HUES64 (cell line): ENCODE measurements around the gene PIR.
A peak's percentile ranks its signal among the peaks of the same experiment; 100 is the strongest.

ENCODE experiments used
- H3K27ac ChIP-seq: 2 replicates; pipeline ENCODE4 v1.7.0; 2013; ENCODE audit warnings: low read depth, low read length, inconsistent platforms
- H3K27me3 ChIP-seq: 2 replicates; pipeline ENCODE4 v1.6.1; 2013; ENCODE audit warnings: mild to moderate bottlenecking, low read length; ENCODE audit not compliant: insufficient read depth
- H3K36me3 ChIP-seq: 2 replicates; pipeline ENCODE4 v1.6.1; 2013; ENCODE audit warnings: mild to moderate bottlenecking, low read length; ENCODE audit not compliant: insufficient read depth
- H3K4me1 ChIP-seq: 2 replicates; pipeline ENCODE4 v1.6.1; 2013; ENCODE audit warnings: mild to moderate bottlenecking, low read length, moderate library complexity; ENCODE audit not compliant: insufficient read depth
- H3K4me3 ChIP-seq: 2 replicates; pipeline ENCODE4 v1.5.1; 2013; ENCODE audit warnings: mild to moderate bottlenecking, low read length, moderate library complexity
- H3K9ac ChIP-seq: 2 replicates; pipeline ENCODE4 v1.6.1; 2013; ENCODE audit warnings: mild to moderate bottlenecking, low read depth, low read length
- H3K9me3 ChIP-seq: 2 replicates; pipeline ENCODE4 v1.6.1; 2013; ENCODE audit warnings: low read depth, low read length; ENCODE audit not compliant: insufficient read depth
- WGBS: fragments of 150-250, 120-280 bp; methylation state at CpG from one replicate; pipeline ENCODE4 v1.1.7; 2013; ENCODE audit warnings: missing lambda C conversion rate; 5-methylcytosine and 5-hydroxymethylcytosine counted together

PIR gene

DNA sequence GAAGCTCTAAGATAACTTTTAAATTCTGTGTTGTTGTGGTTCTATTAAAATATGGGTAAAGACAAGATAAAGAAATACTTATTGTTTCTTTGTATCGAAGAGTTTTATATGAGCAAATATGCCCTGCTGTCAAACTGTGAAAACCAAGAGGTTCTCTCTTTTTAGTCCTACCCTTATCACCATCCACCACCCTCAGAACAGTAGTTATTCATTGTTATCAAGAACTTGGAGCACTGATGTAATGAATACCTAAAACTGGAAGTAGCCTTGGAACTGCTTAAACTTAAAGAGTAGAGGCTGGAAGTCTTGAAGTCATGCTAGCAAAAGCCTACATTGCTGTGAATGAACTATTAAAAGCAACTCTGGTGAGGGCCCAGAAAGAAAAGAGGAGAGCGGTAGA is 9.2 kb downstream of the PIR start:
- Histone ChIP-seq H3K4me3 (no peak overlapping the region), H3K27me3 (no peaks in the 10 kb centered on the region), H3K27ac (no peak overlapping the region), H3K36me3 (peaks cover 2% of the 10 kb centered on the region; the same call in 1 of the 2 replicates), H3K9ac (no peak overlapping the region), H3K9me3 (no peaks in the 10 kb centered on the region), H3K4me1 (no peaks in the 10 kb centered on the region)
- WGBS, result no CpG with 5 or more reads among the region's 2 CpGs

GRCh38 chrX:15475486-15475885 is 17.6 kb downstream of the PIR start:
- H3K27ac ChIP-seq, result peak overlapping the region; percentile 67; the same call in 1 of the 2 replicates
- peaks cover 4% of the 10 kb centered on the region; the same call in 1 of the 2 replicates for H3K36me3 ChIP-seq
- WGBS, result 57% methylated on average over 4 of the region's 4 CpGs
- H3K9me3 ChIP-seq, result no peaks in the 10 kb centered on the region
- H3K27me3 ChIP-seq, result no peaks in the 10 kb centered on the region
- peak overlapping the region; percentile 47; the same call in 1 of the 2 replicates for H3K9ac ChIP-seq
- no peak overlapping the region for H3K4me3 ChIP-seq
- peaks cover 14% of the 10 kb centered on the region; the same call in 1 of the 2 replicates for H3K4me1 ChIP-seq

- Histone ChIP-seq H3K4me3 (no peak overlapping the region), H3K36me3 (peaks cover 4% of the 10 kb centered on the region; the same call in 1 of the 2 replicates), H3K27ac (peak overlapping the region; percentile 67; the same call in 1 of the 2 replicates), H3K4me1 (peaks cover 14% of the 10 kb centered on the region; the same call in 1 of the 2 replicates), H3K27me3 (no peaks in the 10 kb centered on the region), H3K9ac (peak overlapping the region; percentile 47; the same call in 1 of the 2 replicates), H3K9me3 (no peaks in the 10 kb centered on the region)
- 91% methylated on average over 4 of the region's 5 CpGs for WGBS
Observed at GRCh38 chrX:15475021-15475420, 18.1 kb downstream of the PIR start.

DNA sequence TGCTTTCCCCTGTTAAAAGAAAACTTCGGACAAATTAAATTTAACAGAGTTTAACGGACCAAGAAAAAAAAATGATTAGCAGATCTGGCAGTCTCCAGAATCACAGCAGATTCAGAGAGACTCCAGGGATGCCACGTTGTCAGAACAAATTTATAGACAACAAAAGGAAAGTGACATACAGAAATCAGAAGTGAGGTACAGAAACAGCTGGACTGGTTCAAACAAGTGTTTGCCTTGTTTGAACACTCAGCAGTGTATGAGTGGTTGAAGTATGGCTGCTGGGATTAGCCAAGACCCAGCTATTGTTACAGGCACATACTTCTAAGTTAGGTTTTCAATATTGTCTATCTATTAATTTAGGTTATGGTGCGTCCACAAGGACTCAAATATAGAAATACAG is 19.1 kb downstream of the PIR start:
- H3K27me3 ChIP-seq, result no peaks in the 10 kb centered on the region

GRCh38 chrX:15472531-15472930 is 20.6 kb downstream of the PIR start:
- Histone ChIP-seq H3K36me3 (no peaks in the 10 kb centered on the region), H3K9ac (no peak overlapping the region), H3K9me3 (no peaks in the 10 kb centered on the region), H3K4me3 (no peak overlapping the region), H3K4me1 (peaks cover 14% of the 10 kb centered on the region; the same call in 1 of the 2 replicates), H3K27ac (no peak overlapping the region), H3K27me3 (no peaks in the 10 kb centered on the region)

More for the DNA sequence above, 19.1 kb downstream of the PIR start:
- Histone ChIP-seq H3K27ac (no peak overlapping the region), H3K9ac (no peak overlapping the region), H3K4me3 (no peak overlapping the region), H3K36me3 (peaks cover 3% of the 10 kb centered on the region; the same call in 1 of the 2 replicates), H3K9me3 (no peaks in the 10 kb centered on the region), H3K4me1 (peaks cover 14% of the 10 kb centered on the region; the same call in 1 of the 2 replicates)
- 95% methylated on average over 3 of the region's 4 CpGs for WGBS

DNA sequence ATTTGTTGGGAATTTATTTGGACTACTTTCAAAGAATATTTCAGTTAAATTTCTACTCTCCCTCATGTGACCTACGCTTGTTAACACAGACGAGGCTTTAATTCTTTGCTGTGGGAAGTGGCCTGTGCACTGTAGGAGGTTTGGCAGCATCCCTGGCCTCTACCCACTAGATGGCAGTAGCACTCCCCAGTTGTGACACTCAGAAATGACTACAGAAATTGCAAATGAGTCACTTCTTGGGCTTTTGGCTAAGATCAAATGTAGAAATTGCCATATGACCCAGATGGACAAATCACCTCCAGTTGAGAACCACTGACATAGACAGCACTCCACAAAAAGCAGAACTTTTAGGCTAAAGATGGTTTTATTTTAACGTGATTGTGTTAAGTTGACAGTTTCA is 22.1 kb downstream of the PIR start:
- Histone ChIP-seq H3K4me1 (peaks cover 12% of the 10 kb centered on the region; the same call in 1 of the 2 replicates), H3K27me3 (no peaks in the 10 kb centered on the region), H3K9ac (no peak overlapping the region), H3K27ac (no peak overlapping the region), H3K36me3 (no peaks in the 10 kb centered on the region), H3K9me3 (no peaks in the 10 kb centered on the region), H3K4me3 (no peak overlapping the region)
- WGBS, result 52% methylated on average over 2 of the region's 3 CpGs

DNA sequence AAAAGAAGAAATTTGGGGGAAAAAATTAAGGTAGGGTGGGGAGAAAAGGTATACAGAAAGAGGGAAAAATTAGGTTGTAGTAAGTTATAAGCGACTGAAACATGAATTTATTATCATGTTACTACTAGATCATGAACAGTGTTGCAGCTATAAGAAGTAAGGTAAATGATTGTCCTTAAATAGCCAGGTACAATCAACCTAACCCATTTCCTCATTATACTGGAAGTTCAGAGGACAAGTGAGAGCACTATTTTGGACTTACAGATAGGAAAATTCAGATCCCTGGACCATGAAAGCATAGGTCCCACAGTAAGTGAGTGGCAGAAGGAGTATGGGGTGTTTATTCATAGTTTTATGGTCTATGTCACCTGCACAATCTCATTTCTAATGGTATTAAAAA is 23.5 kb downstream of the PIR start:
- Histone ChIP-seq H3K9ac (no peak overlapping the region), H3K9me3 (no peaks in the 10 kb centered on the region), H3K27ac (no peak overlapping the region), H3K27me3 (no peaks in the 10 kb centered on the region), H3K4me1 (peaks cover 2% of the 10 kb centered on the region; the same call in 1 of the 2 replicates), H3K36me3 (no peaks in the 10 kb centered on the region), H3K4me3 (no peak overlapping the region)
- WGBS, result no CpG with 5 or more reads among the region's 1 CpG

- Histone ChIP-seq H3K27ac (no peak overlapping the region), H3K4me1 (peaks cover 3% of the 10 kb centered on the region; the same call in 1 of the 2 replicates), H3K27me3 (no peaks in the 10 kb centered on the region), H3K9me3 (no peaks in the 10 kb centered on the region), H3K4me3 (no peak overlapping the region), H3K9ac (no peak overlapping the region), H3K36me3 (no peaks in the 10 kb centered on the region)
- WGBS, result 67% methylated on average over 4 of the region's 4 CpGs
Observed at GRCh38 chrX:15468036-15468435, 25.1 kb downstream of the PIR start.

DNA sequence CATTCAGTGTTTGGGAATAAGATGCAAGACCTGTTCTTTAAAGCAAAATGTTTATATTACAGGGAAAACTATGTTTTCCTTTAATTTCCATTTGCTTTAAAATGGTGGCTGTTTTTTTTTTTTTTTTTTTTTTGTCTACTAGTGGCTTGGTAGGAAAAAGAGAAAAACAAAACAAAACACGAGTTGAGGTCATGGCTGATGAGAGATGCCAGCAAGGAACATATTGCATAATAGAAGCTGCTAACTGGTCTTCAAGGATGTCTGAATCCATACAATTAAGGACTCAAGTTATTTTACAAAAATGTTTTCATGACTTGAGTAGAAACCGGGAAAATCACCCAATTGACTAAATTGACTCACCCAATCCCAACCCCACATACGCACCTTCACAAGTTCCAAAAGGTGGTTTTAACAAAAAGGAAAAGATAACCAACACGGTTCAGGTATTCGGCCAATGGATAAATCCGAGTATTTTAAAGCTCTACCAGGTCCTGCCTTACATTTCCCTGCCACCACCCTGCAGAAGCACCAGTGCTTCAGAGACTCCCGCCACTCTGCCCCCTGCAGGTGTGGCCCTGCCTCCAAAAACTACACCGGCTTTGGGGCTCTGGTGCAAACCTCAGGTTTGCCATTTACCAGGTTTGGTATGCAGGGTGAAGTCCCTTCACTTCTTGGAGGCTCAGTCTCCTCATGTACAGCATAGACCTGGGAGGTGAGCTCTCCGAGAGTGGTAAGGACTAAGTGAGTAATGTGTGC is 27.1 kb downstream of the PIR start:
- H3K4me1 ChIP-seq, result peaks cover 3% of the 10 kb centered on the region; the same call in 1 of the 2 replicates
- H3K27me3 ChIP-seq, result no peaks in the 10 kb centered on the region
- no peak overlapping the region for H3K27ac ChIP-seq
- H3K36me3 ChIP-seq, result no peaks in the 10 kb centered on the region
- WGBS, result 87% methylated on average over 8 of the region's 9 CpGs
- no peak overlapping the region for H3K9ac ChIP-seq
- H3K9me3 ChIP-seq, result no peaks in the 10 kb centered on the region
- H3K4me3 ChIP-seq, result no peak overlapping the region

DNA sequence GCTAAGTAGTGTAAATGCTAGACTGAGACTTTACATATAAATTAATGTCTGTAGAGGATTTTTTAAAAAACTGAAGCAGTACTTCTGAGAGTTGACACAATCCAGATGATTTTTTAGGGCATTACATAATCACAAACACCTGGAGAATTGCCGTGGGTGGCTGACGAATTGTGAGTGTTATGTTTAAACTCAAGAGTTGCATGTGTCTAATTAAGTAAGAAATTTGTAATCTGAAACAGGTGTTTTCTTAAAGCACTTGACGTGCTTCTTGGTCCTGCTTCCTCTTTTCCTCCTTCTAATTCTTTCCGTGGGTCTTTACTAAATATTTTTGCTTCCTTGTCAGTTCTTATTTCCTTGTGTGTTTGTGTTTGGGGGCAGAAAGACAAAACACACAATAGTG is 27.8 kb downstream of the PIR start:
- no peak overlapping the region for H3K9ac ChIP-seq
- H3K36me3 ChIP-seq, result no peaks in the 10 kb centered on the region
- H3K9me3 ChIP-seq, result no peaks in the 10 kb centered on the region
- WGBS, result 82% methylated on average over 2 of the region's 4 CpGs
- no peak overlapping the region for H3K4me3 ChIP-seq
- H3K27ac ChIP-seq, result no peak overlapping the region
- no peaks in the 10 kb centered on the region for H3K27me3 ChIP-seq
- peaks cover 3% of the 10 kb centered on the region; the same call in 1 of the 2 replicates for H3K4me1 ChIP-seq

GRCh38 chrX:15464704-15465103 is 28.4 kb downstream of the PIR start:
- H3K27me3 ChIP-seq, result no peaks in the 10 kb centered on the region
- H3K27ac ChIP-seq, result no peak overlapping the region
- H3K4me3 ChIP-seq, result no peak overlapping the region
- H3K4me1 ChIP-seq, result peaks cover 3% of the 10 kb centered on the region; the same call in 1 of the 2 replicates
- no peaks in the 10 kb centered on the region for H3K36me3 ChIP-seq
- H3K9me3 ChIP-seq, result no peaks in the 10 kb centered on the region
- H3K9ac ChIP-seq, result no peak overlapping the region
